GM12875 (cell line): ENCODE data around the gene F2RL2.
A peak's percentile ranks its signal among the peaks of the same experiment; 100 is the strongest.

Experiments
- H3K4me3 ChIP-seq: one replicate; pipeline ENCODE4 v1.5.1; 2011; ENCODE audit warnings: low read depth, low read length, control low read depth
- TF ChIP-seq, protein P1 (sequence below): IDR thresholded peaks from 2 replicates; pipeline ENCODE4 v1.5.1; 2011; ENCODE audit warnings: low read depth, mild to moderate bottlenecking, control low read depth, inconsistent platforms, low read length, moderate library complexity, borderline replicate concordance; ENCODE audit not compliant: insufficient read depth

Gene F2RL2

DNA sequence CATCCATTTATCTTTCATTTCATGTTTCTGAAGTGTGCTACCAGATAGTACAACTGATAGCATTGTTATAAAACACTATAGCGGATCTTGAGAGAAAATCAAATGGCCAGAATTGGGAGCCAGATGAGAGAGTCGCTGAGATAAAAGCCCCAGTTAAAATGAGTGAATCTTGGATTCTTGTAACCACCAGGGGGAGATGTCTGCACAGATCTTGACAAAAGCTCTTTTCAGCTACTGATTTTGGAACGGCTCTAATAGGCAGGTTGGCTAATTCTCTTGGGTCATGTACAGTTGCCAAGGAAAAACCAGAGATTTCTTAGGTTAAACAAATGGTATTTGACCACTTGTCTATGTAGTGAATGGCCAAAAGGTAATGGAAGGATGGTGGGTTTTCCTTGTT lies 21.7 kb downstream of the F2RL2 start:
- no peak overlapping the region for H3K4me3 ChIP-seq
- TF ChIP-seq, protein P1, sequence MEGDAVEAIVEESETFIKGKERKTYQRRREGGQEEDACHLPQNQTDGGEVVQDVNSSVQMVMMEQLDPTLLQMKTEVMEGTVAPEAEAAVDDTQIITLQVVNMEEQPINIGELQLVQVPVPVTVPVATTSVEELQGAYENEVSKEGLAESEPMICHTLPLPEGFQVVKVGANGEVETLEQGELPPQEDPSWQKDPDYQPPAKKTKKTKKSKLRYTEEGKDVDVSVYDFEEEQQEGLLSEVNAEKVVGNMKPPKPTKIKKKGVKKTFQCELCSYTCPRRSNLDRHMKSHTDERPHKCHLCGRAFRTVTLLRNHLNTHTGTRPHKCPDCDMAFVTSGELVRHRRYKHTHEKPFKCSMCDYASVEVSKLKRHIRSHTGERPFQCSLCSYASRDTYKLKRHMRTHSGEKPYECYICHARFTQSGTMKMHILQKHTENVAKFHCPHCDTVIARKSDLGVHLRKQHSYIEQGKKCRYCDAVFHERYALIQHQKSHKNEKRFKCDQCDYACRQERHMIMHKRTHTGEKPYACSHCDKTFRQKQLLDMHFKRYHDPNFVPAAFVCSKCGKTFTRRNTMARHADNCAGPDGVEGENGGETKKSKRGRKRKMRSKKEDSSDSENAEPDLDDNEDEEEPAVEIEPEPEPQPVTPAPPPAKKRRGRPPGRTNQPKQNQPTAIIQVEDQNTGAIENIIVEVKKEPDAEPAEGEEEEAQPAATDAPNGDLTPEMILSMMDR = peak; percentile 52; the same call in 1 of the 2 replicates

DNA sequence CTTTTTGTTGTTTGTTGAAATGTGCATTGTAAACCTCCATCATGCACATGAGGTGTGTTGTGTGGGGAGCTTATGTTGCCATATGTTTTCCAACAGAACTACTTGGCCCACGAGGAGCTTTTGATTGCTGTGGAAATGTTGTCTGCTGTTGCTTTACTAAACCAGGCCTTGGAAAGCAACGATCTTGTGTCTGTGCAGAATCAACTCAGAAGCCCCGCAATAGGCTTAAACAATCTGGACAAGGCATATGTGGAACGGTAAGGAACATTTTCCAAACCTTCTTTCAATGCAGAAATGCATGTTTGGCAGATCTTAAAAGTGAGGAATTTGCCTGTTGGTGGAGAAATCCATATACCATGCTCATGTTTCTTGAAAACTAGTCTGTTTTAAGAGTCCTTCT lies 22.5 kb downstream of the F2RL2 start:
- no peak overlapping the region for H3K4me3 ChIP-seq
- TF ChIP-seq, protein P1 = no peak

DNA sequence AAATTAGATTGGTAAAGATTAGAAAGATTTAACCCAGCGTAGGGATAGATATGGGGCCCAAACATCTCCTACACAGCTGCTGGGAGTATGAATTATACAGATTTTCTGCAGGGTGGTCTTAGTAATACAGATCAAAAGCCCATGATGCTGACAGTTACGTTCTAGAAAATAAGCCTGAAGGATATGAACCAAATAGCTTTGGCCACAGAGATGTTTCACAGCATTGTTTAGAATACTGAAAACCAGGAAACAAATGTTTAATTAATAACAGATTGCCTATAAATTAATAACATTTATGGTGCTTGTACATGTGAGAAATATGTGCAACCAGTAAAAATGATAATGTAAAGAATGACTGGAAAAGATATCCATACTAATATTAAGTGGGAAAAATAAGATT lies 24.7 kb downstream of the F2RL2 start:
- TF ChIP-seq, protein P1 = no peak
- no peak overlapping the region for H3K4me3 ChIP-seq

DNA sequence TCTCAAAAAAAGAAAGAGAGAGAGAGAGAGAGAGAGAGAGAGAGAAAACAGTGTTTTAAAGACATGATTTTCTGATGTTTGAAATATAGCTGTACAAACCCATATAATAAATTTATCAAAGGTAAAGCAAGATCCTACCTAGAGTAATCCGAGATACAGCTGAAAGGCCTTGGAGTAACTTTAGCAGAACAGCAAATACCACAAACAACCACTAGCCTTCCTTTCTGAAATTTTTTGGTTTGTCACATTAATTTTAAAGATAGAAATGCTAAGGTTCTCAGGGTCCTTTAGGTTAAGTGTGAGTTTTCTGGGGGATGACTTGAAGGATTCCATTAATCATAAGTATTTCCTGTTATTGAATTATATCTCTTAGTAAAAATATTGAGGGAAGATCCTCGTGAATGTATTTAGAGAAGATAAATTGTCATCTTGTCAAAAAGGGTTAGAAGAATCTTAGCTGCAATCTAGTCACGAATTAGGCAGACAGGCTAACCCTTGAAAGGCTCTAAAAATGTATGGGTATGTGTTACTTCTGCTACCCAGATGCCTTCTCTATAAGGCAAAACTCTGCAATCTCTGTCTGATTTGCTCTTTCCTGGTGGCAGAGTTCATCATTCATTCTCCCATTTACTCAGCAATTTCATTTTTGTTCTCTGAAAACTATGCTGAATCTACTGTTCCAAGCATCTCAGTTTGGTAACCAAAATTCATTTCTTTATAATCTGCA lies 27.3 kb downstream of the F2RL2 start:
- no peak overlapping the region for H3K4me3 ChIP-seq
- TF ChIP-seq, protein P1 = no peak

DNA sequence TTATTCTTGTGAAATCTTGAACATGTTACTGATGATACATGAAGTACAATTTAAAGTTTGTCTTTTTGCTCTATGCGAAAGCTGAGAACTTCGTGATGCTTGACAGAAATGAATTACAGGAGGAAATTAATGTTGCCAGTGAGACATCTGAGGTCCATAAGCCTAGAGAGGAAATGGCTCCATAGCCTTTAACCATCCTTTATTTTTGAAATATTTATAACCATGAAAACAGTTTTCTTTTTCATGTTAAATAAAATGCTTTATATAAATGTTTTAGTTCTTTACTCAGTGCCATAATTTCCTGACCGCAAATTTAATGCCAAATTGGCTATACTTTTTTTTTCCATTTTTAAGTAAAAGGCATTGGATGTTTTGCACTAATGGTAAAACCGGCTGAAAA lies 29.1 kb downstream of the F2RL2 start:
- TF ChIP-seq, protein P1 = no peak

DNA sequence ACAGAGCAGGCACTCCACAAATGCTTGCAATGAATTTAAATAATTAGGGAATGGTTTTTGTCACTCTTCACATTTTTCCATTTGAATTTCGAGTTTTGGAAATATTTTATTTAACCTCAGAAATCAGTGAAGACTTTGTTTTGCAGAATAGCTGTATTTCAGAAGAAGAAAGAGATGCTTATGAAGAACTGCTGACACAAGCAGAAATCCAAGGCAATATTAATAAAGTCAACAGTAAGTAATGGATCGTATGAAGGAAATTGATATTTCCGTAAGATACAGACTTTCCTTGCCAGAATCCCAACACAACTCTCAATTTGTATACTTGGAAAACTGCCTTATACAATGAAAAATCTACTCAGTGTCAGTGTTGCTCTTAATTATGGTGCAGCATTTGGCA lies 30.5 kb downstream of the F2RL2 start:
- TF ChIP-seq, protein P1 = no peak
- H3K4me3 ChIP-seq = no peak overlapping the region

More for the DNA sequence above, 29.1 kb downstream of the F2RL2 start:
- H3K4me3 ChIP-seq = no peak overlapping the region

DNA sequence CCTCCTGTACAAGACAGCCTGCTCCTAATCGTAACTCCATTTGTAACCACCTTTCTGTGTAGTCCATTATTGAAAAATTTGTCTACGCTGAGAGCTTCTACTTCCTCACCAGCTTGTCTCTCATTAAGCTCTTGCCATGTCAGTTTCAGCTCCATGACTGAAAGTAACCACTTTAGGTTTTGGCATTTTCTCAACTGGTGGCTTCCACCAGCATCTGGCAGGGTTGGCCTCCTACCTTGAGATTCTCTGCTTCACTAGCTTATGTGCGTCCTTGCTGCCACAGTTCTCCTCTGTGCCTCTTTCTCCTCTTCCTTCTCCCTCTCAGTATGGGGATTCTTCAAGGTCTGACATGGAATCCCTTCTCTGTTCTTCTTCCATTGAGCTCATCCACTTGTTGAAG lies 31.8 kb downstream of the F2RL2 start:
- no peak overlapping the region for H3K4me3 ChIP-seq
- TF ChIP-seq, protein P1 = no peak
